HG02885 (cell line): ENCODE data around the gene CRYGA.

Experiments
- ATAC-seq: cut with Tn5 transposase; IDR thresholded peaks from one replicate; pipeline ENCODE4 v1.9.1; 2021; ENCODE audit warnings: mild to moderate bottlenecking; ENCODE audit not compliant: unreplicated experiment, poor library complexity

CRYGA gene, protein sequence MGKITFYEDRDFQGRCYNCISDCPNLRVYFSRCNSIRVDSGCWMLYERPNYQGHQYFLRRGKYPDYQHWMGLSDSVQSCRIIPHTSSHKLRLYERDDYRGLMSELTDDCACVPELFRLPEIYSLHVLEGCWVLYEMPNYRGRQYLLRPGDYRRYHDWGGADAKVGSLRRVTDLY

DNA sequence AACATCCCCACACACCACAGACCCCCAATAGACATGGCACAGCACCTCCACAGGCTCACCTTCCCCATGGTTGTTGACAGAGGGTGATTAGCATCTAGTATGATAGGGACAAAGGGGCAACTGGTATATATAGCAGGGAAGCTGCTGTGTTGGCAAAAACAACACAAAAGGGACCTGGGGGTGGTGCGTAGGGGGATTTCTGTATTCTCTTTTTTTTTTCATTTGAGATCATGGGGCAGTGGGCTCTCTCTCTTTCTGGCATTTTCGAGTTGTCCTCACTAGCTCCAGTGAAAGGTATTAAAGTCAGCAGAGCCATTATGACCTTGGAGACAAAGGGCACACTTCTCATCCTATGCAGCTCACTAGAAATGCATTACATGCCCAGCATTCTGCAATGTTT is at the start of gene CRYGA:
Gene CRYGA, minus strand, starts transcription at position 101 of the 400 bp plus-strand sequence. Its CDS starts 33 bp downstream, at position 68.
- no peak for ATAC-seq

DNA sequence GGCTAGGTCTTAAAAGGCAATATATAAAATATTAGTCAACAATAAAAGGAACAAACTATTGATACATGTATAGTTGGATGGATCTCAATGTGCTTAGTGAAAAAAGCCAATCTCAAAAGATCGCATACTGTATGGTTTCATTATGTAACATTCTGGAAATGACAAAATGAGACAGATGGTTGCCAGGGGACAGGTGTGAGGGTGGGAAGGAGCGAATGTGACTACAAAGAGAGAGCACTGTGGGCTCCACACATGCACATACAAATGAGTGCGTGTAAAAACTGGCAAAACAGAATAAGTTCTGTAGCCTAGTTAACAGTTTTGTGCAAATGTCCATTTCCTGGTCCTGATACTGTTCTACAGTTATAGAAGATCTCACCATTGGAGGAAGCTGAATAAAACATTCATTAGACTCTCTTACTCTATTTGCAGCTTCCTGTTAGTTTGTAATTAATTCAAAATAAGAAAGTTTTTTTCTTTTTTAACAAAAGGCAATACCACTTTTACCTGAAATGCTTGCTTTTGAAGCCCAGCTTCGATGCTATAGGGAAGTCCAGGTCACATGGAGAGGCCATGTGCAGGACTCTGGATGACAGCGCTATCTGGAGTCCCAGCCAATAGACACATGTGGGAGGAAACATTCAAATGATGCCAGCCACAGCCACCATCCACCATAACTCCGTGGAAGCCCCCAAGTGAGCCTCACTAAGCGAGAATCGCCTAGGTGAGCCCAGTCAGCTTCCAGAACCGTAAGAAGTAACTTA is 47.5 kb upstream of the CRYGA start:
- no peak for ATAC-seq

DNA sequence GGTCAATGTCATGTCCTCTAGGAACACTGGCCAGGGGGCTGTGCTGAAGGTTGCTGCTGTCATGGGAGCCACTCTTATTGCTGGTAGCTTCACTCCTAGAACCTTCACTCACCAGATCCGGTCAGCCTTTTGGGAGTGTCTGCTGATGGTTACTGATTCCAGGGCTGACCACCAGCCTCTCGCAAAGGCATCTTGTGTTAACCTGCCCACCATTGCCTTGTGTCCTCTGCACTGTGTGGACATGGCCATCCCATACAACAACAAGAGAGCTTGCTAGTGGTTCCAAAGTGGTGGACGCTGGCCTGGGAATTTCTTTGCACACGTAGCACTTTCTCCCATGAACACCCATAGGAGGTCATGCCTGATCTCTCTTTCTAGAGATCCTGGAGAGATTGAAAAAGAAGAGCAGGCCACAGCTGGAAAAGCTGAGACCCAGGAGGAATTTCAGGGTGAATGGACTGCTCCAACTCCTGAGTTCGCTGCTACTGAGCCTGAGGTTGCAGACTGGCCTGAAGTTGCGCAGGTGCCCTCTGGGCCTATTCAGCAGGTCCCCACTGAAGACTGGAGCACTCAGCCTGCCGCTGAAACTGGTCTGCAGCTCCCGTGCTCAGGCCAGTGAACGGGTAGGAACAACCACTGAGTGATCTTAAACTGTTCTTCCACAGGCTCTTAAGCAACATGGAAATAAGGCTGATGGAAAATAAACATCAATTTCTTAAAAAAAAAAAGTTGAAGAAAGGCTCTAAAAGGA is 45.1 kb upstream of the CRYGA start:
- no peak for ATAC-seq

DNA sequence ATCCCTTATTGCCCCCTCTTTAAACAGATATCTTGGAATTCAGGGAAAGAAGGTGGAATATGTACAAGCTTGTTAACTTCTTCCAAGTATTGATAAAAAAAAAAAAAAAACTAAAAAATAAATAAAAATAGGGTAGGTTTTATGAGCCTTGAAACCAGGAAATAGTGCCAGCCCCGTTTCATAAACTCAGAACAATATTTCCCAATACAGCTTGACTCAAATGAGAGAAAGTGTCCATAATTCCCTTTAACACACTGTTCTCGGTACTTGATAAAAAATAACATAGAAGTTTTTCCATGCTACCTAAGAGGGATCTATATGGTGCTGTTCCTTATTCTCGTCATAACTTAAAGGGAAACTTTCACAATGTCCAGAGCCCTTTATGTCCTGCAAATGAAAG is 44.4 kb upstream of the CRYGA start:
- ATAC-seq = no peak

DNA sequence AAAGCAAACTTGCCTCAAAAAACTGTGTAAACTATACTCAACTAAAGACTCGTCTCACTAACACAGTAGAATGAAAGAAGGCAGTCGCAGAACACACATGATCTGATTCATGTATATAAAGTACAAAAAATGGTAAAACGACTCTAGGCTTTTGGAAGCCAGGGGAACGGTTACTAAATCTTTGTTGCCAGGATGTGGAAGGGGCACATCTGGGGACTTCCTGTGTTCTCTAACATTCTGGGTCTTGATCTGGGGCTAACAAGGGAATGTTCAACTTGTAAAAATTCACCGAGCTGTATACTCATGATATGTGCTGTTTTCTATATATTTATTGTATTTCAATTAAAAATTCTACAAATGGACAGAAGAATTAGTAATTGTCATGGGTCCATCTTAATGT is 40.8 kb upstream of the CRYGA start:
- ATAC-seq = no peak

DNA sequence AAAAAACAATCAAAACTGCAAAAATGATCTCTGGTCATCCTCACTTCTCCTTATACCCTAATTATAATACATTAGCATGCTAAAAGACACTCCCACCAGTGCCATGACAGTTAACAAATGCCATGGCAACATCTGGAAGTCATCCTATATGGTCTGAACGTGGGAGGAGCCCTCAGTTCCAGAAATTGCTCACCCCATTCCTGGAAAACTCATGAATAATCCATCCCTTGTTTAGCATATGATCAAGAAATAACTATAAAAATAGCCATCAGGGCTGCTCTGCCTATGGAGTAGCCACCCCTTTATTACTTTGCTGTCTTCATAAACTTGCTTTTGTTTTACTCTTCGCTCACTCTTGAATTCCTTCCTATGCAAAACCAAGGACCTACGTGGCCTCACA is 32.1 kb upstream of the CRYGA start:
- no peak for ATAC-seq

DNA sequence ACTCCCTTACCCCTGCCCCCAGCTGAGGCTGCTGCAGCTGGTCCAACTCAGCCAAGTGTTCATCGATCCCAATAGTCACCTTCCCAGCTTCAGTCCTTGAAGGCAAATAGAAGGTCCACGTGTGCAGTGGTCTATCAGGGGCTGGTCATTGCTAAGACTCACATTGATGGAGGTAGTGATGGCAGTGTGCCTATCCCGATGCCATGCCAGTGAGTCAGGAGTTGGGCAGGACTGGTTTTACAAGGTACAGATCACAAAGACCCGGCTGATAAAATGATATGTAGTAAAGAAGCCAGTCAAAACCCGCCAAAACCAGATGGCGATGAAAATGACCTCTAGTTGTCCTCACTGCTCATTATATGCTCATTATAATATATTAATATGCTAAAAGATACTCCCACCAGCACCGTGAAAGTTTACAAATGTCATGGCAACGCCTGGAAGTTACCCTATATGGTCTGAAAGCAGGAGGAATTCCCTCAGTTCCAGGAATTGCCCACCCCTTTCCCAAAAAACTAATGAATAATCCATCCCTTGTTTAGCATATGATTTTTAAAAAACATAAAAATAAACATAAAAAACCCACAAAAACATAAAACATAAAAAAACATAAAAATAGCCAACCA is 29.3 kb upstream of the CRYGA start:
- no peak for ATAC-seq

DNA sequence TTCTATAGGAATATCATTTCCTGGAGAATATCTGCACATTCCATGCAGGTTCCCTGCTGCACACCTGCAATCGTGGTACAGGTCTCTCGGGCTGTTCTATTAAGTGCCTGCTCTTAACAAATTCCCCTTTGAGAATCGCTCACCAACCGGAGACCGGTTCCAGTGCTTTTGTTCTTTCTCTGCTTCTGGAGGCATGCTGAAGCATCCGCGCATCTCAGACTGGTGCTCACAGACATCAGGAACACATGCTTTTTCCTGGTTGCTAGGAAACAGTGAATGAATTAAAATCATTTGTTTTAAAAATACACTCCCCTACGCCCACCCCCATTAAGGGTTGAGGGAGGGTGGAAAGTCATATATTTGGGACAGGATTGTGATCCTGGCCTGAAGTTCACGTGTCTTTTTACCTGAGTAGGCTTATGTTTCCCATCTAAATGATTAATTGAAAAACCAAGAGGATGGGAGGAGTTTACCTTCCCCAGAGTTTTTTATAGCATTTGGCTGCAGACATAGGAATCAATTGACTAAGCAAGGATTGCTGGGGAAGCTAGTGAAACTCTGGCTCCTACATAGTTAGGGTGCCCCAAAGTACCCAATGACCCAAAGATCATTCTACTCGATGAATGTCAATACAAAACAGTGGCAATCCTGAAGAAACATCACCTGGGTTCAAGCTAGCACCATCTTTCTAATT is 26.6 kb upstream of the CRYGA start, which contains the start of gene C2orf80:
Gene C2orf80, minus strand, starts transcription at position 221 of the 694 bp plus-strand sequence. CDS start 3,044 bp downstream, outside the sequence.
- no peak for ATAC-seq

DNA sequence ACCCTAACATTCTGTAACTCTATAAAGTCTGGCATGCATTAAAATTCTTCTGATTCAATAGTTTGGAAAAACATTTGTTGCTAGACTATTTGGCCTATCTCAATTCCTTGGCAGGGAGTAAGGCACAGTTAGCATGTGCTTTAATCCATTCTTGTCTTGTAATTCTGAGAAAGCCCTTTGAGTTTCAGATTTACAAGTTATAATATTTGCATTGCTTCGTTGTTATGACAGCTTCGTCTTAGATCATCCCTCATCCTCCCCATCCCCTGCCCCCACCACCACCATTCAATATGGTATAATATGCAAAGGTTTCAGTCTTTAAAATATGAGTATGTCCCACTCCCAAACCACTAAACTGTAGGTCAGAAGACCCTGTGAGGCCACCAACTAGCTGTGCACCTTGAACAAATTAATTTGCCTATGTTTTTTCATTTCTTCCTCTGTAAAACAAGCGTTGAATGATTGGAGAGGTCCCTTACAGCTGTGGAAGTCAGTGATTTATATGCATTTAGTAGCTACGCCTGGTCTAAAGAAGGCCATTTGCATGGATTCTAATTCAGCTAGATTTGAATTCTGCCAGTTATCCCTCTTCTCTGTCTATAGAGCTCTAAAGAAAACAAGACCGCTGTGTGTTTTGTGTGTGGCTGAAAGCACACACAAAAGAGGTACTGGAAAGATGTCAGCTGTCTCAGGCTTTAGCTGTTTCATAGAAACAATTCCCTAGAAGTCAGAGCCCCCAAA is 25.9 kb upstream of the CRYGA start:
- ATAC-seq = no peak

DNA sequence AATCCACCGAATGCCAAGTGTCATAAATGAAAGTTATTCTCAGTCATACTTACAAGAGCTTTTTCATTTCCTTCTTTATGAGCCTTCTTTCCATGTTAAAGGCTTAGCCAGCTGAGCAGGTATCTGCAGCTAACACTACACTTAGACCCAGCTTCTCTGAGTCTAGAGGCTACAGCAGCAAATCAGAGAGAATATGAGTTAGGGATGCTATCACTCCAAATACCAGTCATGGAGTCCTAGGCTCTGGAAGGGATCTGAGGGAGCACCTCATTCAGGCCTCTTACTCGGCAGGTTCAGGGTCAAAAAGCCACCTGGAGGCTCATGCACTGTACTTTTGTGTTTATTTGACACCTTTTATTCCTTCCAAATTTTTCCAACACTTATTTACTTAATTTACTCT is 23.5 kb upstream of the CRYGA start:
- no peak for ATAC-seq

DNA sequence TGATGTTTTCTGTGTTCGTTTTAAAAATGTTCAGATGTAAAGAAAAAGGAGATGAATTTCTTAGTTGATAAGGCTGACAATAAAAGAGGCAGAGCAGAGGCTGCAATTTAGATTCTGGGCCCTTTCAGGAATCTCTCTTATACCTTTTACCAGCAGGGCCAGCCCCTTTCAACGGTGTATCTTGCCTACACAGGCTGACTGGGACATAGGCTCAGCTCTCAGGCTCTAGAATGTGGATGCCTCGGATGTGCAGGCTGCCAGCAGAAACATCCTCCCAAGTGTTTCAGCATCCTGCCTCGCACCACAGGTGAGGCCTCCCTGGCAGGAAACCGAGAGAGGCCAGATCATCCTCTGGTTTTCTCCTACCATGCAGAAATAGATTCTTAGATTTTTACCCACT is 23.1 kb upstream of the CRYGA start:
- ATAC-seq = no peak

DNA sequence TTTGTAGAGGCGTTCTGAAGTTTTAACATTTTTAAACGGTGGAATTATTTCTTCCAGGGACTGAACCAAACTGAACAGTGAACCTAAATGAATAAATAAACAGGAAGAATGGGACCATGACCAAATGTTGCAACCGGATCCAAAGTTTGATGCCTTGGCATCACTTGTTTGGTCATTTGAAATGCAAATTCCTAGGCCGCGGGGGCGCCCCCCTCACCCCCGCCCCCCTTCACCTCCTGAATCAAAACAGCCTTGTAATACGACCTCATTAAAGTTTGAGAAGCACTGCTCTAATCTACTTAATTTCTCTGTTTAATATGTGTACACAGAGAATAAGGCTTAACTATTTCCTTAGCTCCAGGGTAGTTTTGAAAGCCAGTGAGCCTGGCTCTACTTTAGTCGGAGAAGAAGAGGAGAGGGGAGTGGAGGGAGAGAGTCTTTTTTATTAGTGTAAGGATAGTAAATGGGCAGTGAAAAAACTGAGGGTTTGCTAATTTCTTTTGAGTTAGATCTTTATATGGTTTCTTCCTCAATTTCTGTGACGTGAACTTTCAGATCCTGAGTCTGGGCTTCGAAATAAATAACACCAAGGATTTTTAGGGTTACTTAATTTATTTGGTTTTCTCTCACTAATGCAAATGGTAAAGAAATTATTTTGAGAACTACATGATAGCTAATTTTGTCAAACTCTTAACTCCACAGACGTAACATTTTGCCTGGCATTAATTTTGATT is 20.8 kb upstream of the CRYGA start:
- no peak for ATAC-seq

DNA sequence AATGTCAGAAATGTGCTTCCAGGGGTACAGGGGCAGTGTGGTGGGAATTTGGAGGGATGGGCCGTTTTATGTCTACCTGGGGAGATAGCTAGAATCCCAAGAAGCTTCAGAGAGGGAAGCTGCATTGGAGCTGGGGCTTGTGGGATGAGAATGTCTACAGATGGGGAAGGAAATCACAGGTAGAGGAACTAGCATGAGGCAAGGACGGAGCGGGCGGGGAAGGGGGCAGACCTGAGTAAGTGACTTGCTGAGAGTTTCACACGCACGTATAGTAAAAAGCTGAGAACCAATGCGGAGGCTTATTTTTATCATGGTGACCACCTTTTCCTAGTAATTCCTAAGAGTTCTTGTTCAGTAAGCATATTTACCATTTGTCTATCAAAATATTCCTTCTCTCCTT is 20.1 kb upstream of the CRYGA start:
- no peak for ATAC-seq

DNA sequence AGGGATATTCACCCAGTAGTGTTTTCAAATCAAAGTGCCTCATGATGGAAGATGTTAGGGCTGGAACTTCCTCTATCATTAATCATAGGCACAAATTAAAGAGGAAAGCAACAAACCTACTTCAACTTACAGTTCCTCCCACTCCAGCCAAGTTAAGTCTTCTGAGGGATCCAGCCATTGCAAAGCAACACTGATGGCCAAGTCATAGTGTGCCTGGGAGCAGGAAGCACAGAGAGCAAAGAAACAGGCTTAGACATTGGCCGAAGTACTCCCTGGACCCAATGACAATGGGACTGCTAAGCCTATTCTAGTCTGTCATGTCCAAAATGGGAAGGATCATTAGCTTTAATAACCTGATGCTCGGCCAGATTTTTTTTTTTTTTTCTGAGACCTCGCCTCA is 19.4 kb upstream of the CRYGA start:
- no peak for ATAC-seq

DNA sequence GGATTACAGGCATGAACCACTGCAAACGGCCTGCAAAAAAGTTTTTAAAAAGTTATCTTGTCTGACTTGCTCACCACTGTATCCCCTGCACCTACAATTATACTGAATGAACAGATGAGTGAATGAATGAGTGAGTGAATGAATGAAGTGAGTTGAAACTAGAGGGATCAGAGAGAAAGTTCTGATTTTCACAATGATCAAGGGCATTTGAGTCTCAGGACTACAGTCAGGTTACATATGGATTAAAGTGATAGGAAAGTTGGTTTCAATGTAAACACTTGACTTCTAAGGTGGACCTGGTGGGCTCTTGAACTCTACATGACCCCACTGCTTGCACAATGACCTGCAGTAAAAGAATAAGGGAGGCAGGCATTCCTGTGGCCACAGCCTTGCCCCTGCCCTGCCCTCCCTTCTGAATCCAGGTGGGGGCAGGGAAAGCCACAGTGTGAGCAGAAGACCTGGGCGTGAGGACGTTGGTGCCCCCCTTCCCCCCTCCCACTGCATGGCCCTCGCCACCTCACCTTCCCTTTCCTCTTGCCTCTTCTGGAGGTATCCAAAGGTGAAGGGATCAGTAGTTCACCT is 15.7 kb upstream of the CRYGA start:
- no peak for ATAC-seq

DNA sequence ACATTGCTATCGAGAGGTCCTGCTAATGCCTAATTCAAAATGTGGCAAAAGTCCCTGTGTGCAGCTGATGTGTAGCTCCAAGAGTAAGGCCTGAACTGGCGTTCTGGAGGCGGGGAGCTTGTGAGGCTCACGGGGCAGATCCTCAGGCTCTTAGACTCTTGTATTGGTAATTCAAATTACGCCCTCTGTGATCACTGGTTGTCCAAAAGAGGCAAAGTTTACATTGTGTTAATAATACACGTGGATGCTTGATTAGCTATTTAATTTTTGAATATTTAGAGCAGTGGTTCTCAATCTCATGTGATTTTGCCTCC is 12.4 kb upstream of the CRYGA start:
- ATAC-seq = no peak

DNA sequence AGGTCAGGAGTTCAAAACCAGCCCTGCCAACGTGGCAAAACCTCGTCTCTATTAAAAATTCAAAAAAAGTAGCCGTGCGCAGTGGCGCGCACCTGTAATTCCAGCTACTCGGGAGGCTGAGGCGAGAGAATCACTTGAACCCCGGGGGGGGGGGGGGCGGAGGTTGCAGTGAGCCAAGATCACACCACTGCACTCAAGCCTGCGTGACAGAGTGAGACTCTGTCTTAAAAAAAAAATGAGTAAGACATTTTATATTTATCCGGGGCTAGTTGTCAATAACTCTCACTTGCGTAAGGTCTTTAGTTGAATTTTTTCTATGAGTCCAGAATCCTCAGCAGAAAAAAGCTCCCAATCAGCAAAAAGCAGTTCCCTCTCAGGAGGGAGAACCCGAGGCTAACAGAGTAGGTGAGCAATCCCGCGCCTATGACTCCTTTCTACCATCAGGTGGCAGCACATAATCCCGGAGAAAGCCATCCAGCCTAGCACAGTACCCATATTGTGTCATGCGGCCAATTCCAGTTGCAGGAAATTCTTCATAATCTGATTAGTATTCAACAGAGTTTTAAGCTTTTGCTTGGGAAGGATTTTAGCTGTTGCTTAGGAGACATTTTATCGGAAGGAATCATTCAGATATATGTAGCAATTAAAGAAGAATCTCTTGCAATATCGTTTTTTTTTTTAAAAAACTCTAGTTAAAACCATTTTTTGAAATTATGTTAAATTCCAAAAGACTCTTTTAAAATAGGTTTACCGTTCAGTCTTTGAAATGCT is 11.9 kb upstream of the CRYGA start:
- ATAC-seq = peak; percentile 100

DNA sequence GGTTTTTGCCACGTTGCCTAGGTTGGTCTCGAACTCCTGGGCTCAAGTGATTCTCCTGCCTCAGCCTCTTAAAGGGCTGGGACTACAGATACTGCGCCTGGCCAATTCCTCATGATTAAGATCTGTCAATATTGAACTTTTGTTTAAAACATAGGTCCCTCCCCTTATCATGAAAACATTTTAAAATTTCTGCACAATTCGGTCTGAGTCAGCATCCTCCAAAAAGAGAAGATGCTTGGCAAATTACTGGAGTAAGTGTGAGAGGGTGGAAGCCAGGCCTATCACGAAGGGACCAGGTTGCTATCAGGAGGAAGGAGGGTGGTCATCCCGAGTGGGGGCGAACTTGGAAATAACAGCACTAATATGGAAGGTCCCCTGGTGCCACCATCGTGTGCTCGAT is 10.8 kb upstream of the CRYGA start:
- ATAC-seq = no peak
